ENCODE data around the gene ACMSD.

ACMSD gene

DNA sequence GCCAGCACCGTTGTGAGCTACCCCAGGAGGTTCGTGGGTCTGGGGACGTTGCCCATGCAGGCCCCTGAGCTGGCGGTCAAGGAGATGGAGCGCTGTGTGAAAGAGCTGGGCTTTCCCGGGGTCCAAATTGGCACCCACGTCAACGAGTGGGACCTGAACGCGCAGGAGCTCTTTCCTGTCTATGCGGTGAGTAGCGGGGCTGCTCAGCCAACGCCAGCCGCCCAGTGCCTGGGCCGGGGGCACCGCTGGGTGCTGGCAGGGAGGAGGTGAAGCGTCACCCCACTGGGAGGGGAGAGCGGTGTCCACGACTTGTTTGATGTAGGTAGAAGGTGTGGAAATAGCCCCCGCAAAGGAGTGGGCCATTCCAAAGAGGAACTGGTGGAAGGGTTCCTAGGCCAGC is 25.0 kb downstream of the ACMSD start:
- no peak overlapping the region for H3K4me3 ChIP-seq (ENCODE audit: low read depth, low read length)
- TF ChIP-seq, protein P1, sequence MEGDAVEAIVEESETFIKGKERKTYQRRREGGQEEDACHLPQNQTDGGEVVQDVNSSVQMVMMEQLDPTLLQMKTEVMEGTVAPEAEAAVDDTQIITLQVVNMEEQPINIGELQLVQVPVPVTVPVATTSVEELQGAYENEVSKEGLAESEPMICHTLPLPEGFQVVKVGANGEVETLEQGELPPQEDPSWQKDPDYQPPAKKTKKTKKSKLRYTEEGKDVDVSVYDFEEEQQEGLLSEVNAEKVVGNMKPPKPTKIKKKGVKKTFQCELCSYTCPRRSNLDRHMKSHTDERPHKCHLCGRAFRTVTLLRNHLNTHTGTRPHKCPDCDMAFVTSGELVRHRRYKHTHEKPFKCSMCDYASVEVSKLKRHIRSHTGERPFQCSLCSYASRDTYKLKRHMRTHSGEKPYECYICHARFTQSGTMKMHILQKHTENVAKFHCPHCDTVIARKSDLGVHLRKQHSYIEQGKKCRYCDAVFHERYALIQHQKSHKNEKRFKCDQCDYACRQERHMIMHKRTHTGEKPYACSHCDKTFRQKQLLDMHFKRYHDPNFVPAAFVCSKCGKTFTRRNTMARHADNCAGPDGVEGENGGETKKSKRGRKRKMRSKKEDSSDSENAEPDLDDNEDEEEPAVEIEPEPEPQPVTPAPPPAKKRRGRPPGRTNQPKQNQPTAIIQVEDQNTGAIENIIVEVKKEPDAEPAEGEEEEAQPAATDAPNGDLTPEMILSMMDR (IDR thresholded peaks at IDR 0.05; ENCODE audit: borderline replicate concordance, insufficient read depth, low read depth, low read length), result no peak

DNA sequence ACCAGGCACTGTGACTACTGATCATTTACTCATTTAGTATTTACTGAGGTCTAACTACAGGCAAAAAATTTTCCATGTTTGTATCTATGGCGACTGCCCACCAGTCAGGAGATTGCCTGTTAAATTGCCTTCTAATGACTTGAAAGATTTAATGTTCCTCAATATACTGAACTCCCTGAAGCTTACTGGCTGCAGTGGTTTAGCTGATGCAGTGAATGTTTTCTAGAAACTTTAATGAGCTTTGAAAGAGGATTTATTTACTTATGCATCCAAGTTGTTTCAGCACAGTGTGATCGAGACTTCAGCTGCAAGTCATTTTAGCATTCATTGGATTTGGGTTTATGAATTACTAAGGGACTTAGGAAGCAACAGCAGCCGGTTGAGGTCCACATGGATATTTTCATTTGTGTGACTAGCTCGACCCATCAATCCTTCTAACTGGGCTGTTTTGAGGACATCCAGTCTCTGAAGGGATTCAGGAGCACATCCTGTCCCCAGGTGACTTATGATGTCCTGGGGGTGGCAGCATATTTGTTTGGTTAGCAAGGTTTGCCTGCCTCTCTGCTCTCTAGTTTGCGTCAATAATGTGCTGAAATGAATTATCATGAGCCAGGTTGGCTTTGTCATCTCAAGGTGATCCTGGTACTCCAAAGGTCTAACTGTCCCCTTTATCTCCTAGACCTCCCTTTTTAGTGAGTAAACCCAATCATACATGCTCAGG is 26.8 kb downstream of the ACMSD start:
- TF ChIP-seq, protein P1 (IDR thresholded peaks at IDR 0.05; ENCODE audit: borderline replicate concordance, insufficient read depth, low read depth, low read length), result no peak
- H3K4me3 ChIP-seq (ENCODE audit: low read depth, low read length), result no peak overlapping the region

GRCh38 chr2:134866498-134867099 is 28.2 kb downstream of the ACMSD start:
- TF ChIP-seq, protein P1 (IDR thresholded peaks at IDR 0.05; ENCODE audit: borderline replicate concordance, insufficient read depth, low read depth, low read length), result no peak
- no peak overlapping the region for H3K4me3 ChIP-seq (ENCODE audit: low read depth, low read length)

GRCh38 chr2:134869946-134870736 is 31.7 kb downstream of the ACMSD start:
- TF ChIP-seq, protein P1 (IDR thresholded peaks at IDR 0.05; ENCODE audit: borderline replicate concordance, insufficient read depth, low read depth, low read length), result no peak
- no peak overlapping the region for H3K4me3 ChIP-seq (ENCODE audit: low read depth, low read length)

GRCh38 chr2:134873152-134873551 is 34.7 kb downstream of the ACMSD start:
- no peak overlapping the region for H3K4me3 ChIP-seq (ENCODE audit: low read depth, low read length)
- TF ChIP-seq, protein P1 (IDR thresholded peaks at IDR 0.05; ENCODE audit: borderline replicate concordance, insufficient read depth, low read depth, low read length), result no peak

DNA sequence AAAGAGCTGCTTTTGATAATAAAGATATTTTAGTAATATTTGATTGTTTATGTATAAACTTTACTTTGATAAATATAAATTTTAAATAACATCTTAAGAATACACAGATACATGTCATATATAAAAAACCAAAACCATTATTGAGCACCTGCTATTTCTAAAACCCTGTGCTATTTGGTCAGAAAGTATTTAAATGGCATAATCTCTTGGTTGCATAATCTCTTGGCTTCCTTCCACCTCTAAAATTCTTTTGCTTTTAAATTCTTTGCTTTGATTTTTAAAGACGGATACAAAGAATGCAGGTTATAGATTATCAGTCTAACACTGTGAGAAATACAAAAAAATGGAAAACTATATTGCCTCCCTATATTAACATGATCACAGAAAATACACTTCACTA is 36.9 kb downstream of the ACMSD start:
- TF ChIP-seq, protein P1 (IDR thresholded peaks at IDR 0.05; ENCODE audit: borderline replicate concordance, insufficient read depth, low read depth, low read length), result no peak
- H3K4me3 ChIP-seq (ENCODE audit: low read depth, low read length), result no peak overlapping the region

All from GM12875 (cell line).